WTC11 (cell line): ENCODE measurements around the gene B4GALT2. TPM values are rescaled to one million over a fixed set of nuclear protein-coding genes. Genes with fewer than 3 reads are reported as not detected.

Source experiments
- ATAC-seq: fragments of 200-7000 bp; cut with Tn5 transposase; 2 replicates; pipeline ENCODE4 v1.10.0; 2021; ENCODE audit warnings: mild to moderate bottlenecking, moderate library complexity
- CTCF ChIA-PET: fragments of 300-600 bp; sonication (Branson Sonifier 250); formaldehyde crosslinking; loops from one replicate; lab custom pipeline; 2021; ENCODE audit warnings: antibody characterized with exemption; lab: Charles Lee
- POLR2A ChIA-PET: fragments of 350-600 bp; sonication (Branson Sonifier 250); formaldehyde crosslinking; loops from one replicate; lab custom pipeline; 2021; ENCODE audit warnings: antibody characterized with exemption; lab: Charles Lee
- DNase-seq: peaks from one replicate; pipeline ENCODE4 v3.0.0; 2021; ENCODE audit warnings: low spot score
- H3K27ac Mint-ChIP-seq: 2 replicates; pipeline ENCODE4 v1.8.0; 2021; ENCODE audit warnings: mixed read lengths
- H3K27me3 Mint-ChIP-seq: 2 replicates; pipeline ENCODE4 v1.8.0; 2021; ENCODE audit warnings: low read depth, mild to moderate bottlenecking, moderate library complexity, mixed read lengths
- H3K36me3 Mint-ChIP-seq: 2 replicates; pipeline ENCODE4 v1.8.0; 2021; ENCODE audit warnings: mixed read lengths
- H3K4me1 Mint-ChIP-seq: 2 replicates; pipeline ENCODE4 v1.8.0; 2022; ENCODE audit warnings: mixed read lengths
- H3K4me3 Mint-ChIP-seq: 2 replicates; pipeline ENCODE4 v1.8.0; 2021; ENCODE audit warnings: mild to moderate bottlenecking, moderate library complexity, mixed read lengths
- H3K9me3 Mint-ChIP-seq: 2 replicates; pipeline ENCODE4 v1.8.0; 2021; ENCODE audit warnings: mixed read lengths
- ATF1 ChIP-seq: sonication (generic); formaldehyde crosslinking; IDR thresholded peaks from 2 replicates; pipeline ENCODE4 v1.8.1; 2023; ENCODE audit warnings: mild to moderate bottlenecking, moderate library complexity, missing genetic modification reagents
- CBFB ChIP-seq: sonication (generic); formaldehyde crosslinking; IDR thresholded peaks from 2 replicates; pipeline ENCODE4 v1.8.1; 2022; ENCODE audit warnings: mild to moderate bottlenecking, low read depth, missing genetic modification reagents
- E2F4 ChIP-seq: sonication (generic); formaldehyde crosslinking; IDR thresholded peaks from 2 replicates; pipeline ENCODE4 v1.8.1; 2022; ENCODE audit warnings: low read depth, mild to moderate bottlenecking, moderate library complexity, missing genetic modification reagents, borderline replicate concordance
- MAX ChIP-seq: sonication (generic); formaldehyde crosslinking; IDR thresholded peaks from 2 replicates; pipeline ENCODE4 v1.8.0; 2022; ENCODE audit warnings: mild to moderate bottlenecking, missing genetic modification reagents
- TCF7 ChIP-seq: sonication (generic); formaldehyde crosslinking; IDR thresholded peaks from 2 replicates; pipeline ENCODE4 v1.8.0; 2022; ENCODE audit warnings: mild to moderate bottlenecking, low read depth, missing genetic modification reagents, moderate library complexity
- TEAD1 ChIP-seq: sonication (generic); formaldehyde crosslinking; IDR thresholded peaks from 2 replicates; pipeline ENCODE4 v1.8.0; 2022; ENCODE audit warnings: mild to moderate bottlenecking, missing genetic modification reagents
- ZNF671 ChIP-seq: fragments of 250-450 bp; sonication (Bioruptor Pico); IDR thresholded peaks from 2 replicates; pipeline ENCODE4 v1.8.0; 2021; ENCODE audit warnings: mild to moderate bottlenecking
- total RNA-seq: library from RNA; stranded (reverse); gene quantifications from 3 replicates; pipeline ENCODE4 v1.2.3, GENCODE V29; 2021
- TF ChIP-seq, protein P1 (sequence below): sonication (generic); formaldehyde crosslinking; IDR thresholded peaks from 2 replicates; pipeline ENCODE4 v1.8.1; 2023; ENCODE audit warnings: mild to moderate bottlenecking, missing genetic modification reagents, borderline replicate concordance
- TF ChIP-seq, protein P2 (sequence below): fragments of 250-450 bp; sonication (Bioruptor Pico); IDR thresholded peaks from 2 replicates; pipeline ENCODE4 v1.9.0; 2021; ENCODE audit warnings: moderate library complexity, mild to moderate bottlenecking, inconsistent platforms, borderline replicate concordance
- TF ChIP-seq, protein P3 (sequence below): fragments of 200-600 bp; IDR thresholded peaks from 2 replicates; pipeline ENCODE4 v1.8.0; 2022; ENCODE audit warnings: antibody characterized with exemption
- TF ChIP-seq, protein P4 (sequence below): sonication (generic); formaldehyde crosslinking; IDR thresholded peaks from 2 replicates; pipeline ENCODE4 v1.8.1; 2022; ENCODE audit warnings: missing genetic modification reagents, borderline replicate concordance

Gene B4GALT2
- total RNA-seq, 1 experiment from 2014 or later = 66.7 TPM

- TF ChIP-seq, protein P1, sequence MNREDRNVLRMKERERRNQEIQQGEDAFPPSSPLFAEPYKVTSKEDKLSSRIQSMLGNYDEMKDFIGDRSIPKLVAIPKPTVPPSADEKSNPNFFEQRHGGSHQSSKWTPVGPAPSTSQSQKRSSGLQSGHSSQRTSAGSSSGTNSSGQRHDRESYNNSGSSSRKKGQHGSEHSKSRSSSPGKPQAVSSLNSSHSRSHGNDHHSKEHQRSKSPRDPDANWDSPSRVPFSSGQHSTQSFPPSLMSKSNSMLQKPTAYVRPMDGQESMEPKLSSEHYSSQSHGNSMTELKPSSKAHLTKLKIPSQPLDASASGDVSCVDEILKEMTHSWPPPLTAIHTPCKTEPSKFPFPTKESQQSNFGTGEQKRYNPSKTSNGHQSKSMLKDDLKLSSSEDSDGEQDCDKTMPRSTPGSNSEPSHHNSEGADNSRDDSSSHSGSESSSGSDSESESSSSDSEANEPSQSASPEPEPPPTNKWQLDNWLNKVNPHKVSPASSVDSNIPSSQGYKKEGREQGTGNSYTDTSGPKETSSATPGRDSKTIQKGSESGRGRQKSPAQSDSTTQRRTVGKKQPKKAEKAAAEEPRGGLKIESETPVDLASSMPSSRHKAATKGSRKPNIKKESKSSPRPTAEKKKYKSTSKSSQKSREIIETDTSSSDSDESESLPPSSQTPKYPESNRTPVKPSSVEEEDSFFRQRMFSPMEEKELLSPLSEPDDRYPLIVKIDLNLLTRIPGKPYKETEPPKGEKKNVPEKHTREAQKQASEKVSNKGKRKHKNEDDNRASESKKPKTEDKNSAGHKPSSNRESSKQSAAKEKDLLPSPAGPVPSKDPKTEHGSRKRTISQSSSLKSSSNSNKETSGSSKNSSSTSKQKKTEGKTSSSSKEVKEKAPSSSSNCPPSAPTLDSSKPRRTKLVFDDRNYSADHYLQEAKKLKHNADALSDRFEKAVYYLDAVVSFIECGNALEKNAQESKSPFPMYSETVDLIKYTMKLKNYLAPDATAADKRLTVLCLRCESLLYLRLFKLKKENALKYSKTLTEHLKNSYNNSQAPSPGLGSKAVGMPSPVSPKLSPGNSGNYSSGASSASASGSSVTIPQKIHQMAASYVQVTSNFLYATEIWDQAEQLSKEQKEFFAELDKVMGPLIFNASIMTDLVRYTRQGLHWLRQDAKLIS (CRISPR knock-in tag) = no peak
- no peak for TF ChIP-seq ZNF671 (CRISPR knock-in tag)
- TF ChIP-seq, protein P2, sequence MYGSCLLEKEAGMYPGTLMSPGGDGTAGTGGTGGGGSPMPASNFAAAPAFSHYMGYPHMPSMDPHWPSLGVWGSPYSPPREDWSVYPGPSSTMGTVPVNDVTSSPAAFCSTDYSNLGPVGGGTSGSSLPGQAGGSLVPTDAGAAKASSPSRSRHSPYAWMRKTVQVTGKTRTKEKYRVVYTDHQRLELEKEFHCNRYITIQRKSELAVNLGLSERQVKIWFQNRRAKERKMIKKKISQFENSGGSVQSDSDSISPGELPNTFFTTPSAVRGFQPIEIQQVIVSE (CRISPR knock-in tag) = no peak
- no peak for TF ChIP-seq TEAD1 (CRISPR knock-in tag)
- no peak for TF ChIP-seq TCF7 (CRISPR knock-in tag)
- TF ChIP-seq, protein P3, sequence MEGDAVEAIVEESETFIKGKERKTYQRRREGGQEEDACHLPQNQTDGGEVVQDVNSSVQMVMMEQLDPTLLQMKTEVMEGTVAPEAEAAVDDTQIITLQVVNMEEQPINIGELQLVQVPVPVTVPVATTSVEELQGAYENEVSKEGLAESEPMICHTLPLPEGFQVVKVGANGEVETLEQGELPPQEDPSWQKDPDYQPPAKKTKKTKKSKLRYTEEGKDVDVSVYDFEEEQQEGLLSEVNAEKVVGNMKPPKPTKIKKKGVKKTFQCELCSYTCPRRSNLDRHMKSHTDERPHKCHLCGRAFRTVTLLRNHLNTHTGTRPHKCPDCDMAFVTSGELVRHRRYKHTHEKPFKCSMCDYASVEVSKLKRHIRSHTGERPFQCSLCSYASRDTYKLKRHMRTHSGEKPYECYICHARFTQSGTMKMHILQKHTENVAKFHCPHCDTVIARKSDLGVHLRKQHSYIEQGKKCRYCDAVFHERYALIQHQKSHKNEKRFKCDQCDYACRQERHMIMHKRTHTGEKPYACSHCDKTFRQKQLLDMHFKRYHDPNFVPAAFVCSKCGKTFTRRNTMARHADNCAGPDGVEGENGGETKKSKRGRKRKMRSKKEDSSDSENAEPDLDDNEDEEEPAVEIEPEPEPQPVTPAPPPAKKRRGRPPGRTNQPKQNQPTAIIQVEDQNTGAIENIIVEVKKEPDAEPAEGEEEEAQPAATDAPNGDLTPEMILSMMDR = no peak
- no peak for TF ChIP-seq ATF1 (CRISPR knock-in tag)
- TF ChIP-seq CBFB (CRISPR knock-in tag) = no peak
- TF ChIP-seq, protein P4, sequence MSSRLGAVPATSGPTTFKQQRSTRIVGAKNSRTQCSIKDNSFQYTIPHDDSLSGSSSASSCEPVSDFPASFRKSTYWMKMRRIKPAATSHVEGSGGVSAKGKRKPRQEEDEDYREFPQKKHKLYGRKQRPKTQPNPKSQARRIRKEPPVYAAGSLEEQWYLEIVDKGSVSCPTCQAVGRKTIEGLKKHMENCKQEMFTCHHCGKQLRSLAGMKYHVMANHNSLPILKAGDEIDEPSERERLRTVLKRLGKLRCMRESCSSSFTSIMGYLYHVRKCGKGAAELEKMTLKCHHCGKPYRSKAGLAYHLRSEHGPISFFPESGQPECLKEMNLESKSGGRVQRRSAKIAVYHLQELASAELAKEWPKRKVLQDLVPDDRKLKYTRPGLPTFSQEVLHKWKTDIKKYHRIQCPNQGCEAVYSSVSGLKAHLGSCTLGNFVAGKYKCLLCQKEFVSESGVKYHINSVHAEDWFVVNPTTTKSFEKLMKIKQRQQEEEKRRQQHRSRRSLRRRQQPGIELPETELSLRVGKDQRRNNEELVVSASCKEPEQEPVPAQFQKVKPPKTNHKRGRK (CRISPR knock-in tag) = no peak
Measured at GRCh38 chr1:44016041-44016889, 37.3 kb downstream of the B4GALT2 start (continued).

DNA sequence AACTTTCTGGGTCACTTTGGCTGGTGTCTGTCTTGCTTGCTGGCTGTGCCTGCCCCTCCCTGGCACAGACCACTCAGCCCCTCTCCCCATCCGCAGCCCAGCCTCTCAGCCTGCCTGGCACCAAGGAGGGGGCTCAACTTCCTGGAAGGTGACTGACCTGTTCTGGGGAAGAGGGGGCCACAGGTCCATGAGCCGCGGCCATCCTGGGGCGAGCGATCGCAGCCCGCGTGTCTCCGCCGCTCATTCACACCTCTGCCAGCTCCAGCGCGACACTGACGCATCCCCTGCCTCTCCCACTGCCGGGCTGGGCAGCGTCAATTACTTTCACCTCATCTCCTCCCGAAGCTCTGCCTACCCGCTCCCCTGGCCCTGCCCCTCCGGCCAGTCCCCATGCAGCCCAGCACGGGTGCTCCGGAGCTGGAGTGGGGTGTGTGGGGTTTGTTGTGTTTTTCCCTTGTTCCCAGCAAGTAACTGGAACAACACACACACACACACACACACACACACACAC is 37.9 kb downstream of the B4GALT2 start:
- DNase-seq = no peak
- no peak for ATAC-seq
- no peak for TF ChIP-seq MAX
- TF ChIP-seq E2F4 (CRISPR knock-in tag) = no peak
- TF ChIP-seq, protein P2 (CRISPR knock-in tag) = no peak
- TF ChIP-seq, all 79 proteins: peak for 0
- CTCF ChIA-PET = interaction anchor here (0.7 to 4.3 kb wide), 4 partner anchors 11 to 18 kb away, joined by 3 to 35 read pairs (median 4); partner anchors contain the start of gene SLC6A9
- Mint-ChIP-seq H3K27me3 (no peaks in the 10 kb centered on the region), H3K4me1 (peaks cover under 1% of the 10 kb centered on the region; the same call in 1 of the 2 replicates), H3K27ac (no peak overlapping the region), H3K4me3 (no peak overlapping the region), H3K36me3 (no peaks in the 10 kb centered on the region), H3K9me3 (no peaks in the 10 kb centered on the region)
- POLR2A ChIA-PET = interaction anchor here (0.6 to 1.1 kb wide), 2 partner anchors 13 to 28 kb away, joined by 3 read pairs; no protein-coding TSS in a partner anchor
